ENCODE data around the gene ARHGEF19. TPM values are rescaled to one million over a fixed set of nuclear protein-coding genes. Genes with fewer than 3 reads are reported as not detected.

ARHGEF19 gene
- total and polyA plus RNA-seq, 12 donors = 4.8 to 46.2 (median 22.1) TPM

GRCh38 chr1:16189921-16190621, 22.4 kb downstream of the ARHGEF19 start:
- no peak overlapping the region for H3K27ac ChIP-seq
- 51 to 57% (median 55%) methylated on average over 6 to 9 of the region's 9 CpGs for WGBS, 4 donors
- H3K27me3 ChIP-seq = no peaks in the 10 kb centered on the region
- no peaks in the 10 kb centered on the region for H3K36me3 ChIP-seq (replicated peaks in 1 of 2)
- H3K4me3 ChIP-seq = no peak overlapping the region
- peak in 3 of 7 donors; percentile 65 to 73 (median 65) for DNase-seq
- no peaks in the 10 kb centered on the region for H3K9me3 ChIP-seq (replicated peaks in 1 of 3)
- TF ChIP-seq CTCF (IDR thresholded peaks at IDR 0.05) (no peak), POLR2A (IDR thresholded peaks at IDR 0.05) (no peak)
- H3K4me1 ChIP-seq (replicated peaks in 1 of 2) = peaks cover 4 to 10% of the 10 kb centered on the region in 2 donors
- intact Hi-C loops (cut with DNase I) = loop anchor here in 1 of 2 donors (10.0 kb wide), 1 partner anchor 175 kb away; the partner anchor contains the start of gene HSPB7

GRCh38 chr1:16189003-16189402, 23.4 kb downstream of the ARHGEF19 start:
- Histone ChIP-seq H3K36me3 (replicated peaks in 1 of 2) (no peaks in the 10 kb centered on the region), H3K27me3 (no peaks in the 10 kb centered on the region), H3K9me3 (replicated peaks in 1 of 3) (no peaks in the 10 kb centered on the region), H3K4me1 (replicated peaks in 1 of 2) (peaks cover 4 to 8% of the 10 kb centered on the region in 2 donors), H3K27ac (peak overlapping the region in 1 of 5 donors; percentile 46), H3K4me3 (no peak overlapping the region)
- intact Hi-C loops (cut with DNase I) = loop anchor here in 1 of 2 donors (10.0 kb wide), 1 partner anchor 174 kb away; the partner anchor contains the start of gene HSPB7
- no peak for DNase-seq
- TF ChIP-seq POLR2A (IDR thresholded peaks at IDR 0.05) (no peak), CTCF (IDR thresholded peaks at IDR 0.05) (no peak)
- WGBS, 4 donors = 46 to 62% (median 54%) methylated on average over 6 of the region's 6 CpGs

- peak; percentile 90 to 99 (median 98) for TF ChIP-seq CTCF (IDR thresholded peaks at IDR 0.05)
- no peak for TF ChIP-seq POLR2A (IDR thresholded peaks at IDR 0.05)
- peak overlapping the region in 1 of 5 donors; percentile 46 for H3K27ac ChIP-seq
- no peak overlapping the region for H3K4me3 ChIP-seq
- peak; percentile 62 to 88 (median 77) for DNase-seq
- intact Hi-C loops (cut with DNase I) = loop anchor here (1.0 to 10.0 kb wide), 3 partner anchors 105 to 173 kb away; partner anchors contain the start of gene HSPB7 (in 1 of the 2)
- WGBS, 4 donors = 16 to 47% (median 22%) methylated on average over 5 to 15 of the region's 15 CpGs
- no peaks in the 10 kb centered on the region for H3K36me3 ChIP-seq (replicated peaks in 1 of 2)
- H3K9me3 ChIP-seq (replicated peaks in 1 of 3) = no peaks in the 10 kb centered on the region
- peaks cover 4 to 8% of the 10 kb centered on the region in 2 donors for H3K4me1 ChIP-seq (replicated peaks in 1 of 2)
- H3K27me3 ChIP-seq = no peaks in the 10 kb centered on the region
Observed at GRCh38 chr1:16187748-16188401, 24.6 kb downstream of the ARHGEF19 start.

GRCh38 chr1:16186655-16187235, 25.7 kb downstream of the ARHGEF19 start:
- no peak overlapping the region for H3K4me3 ChIP-seq
- H3K9me3 ChIP-seq (replicated peaks in 1 of 3) = no peaks in the 10 kb centered on the region
- no peaks in the 10 kb centered on the region for H3K36me3 ChIP-seq (replicated peaks in 1 of 2)
- no peak overlapping the region for H3K27ac ChIP-seq
- DNase-seq = no peak
- intact Hi-C loops (cut with DNase I) = loop anchor here (1.0 to 10.0 kb wide), 3 partner anchors 104 to 172 kb away; partner anchors contain the start of gene HSPB7 (in 1 of the 2)
- TF ChIP-seq CTCF (IDR thresholded peaks at IDR 0.05) (no peak), POLR2A (IDR thresholded peaks at IDR 0.05) (no peak)
- WGBS, 4 donors = 85 to 88% (median 87%) methylated on average over 9 of the region's 9 CpGs
- H3K4me1 ChIP-seq (replicated peaks in 1 of 2) = peaks cover 11 to 16% of the 10 kb centered on the region in 2 donors
- no peaks in the 10 kb centered on the region for H3K27me3 ChIP-seq

All from adrenal gland (tissue), 12 donors.